K562 (cell line): ENCODE measurements around the gene SPRED2. TPM values are rescaled to one million over a fixed set of nuclear protein-coding genes. Genes with fewer than 3 reads are reported as not detected.

Source experiments
- ATAC-seq: fragments of 200-7000 bp; cut with Tn5 transposase; 3 replicates; pipeline ENCODE4 v1.9.1; 2020; ENCODE audit warnings: moderate library complexity
- BruUV-seq: library from RNA; stranded (reverse); fragments of 400-500 nt; replicated peaks from 2 replicates; lab custom pipeline; 2021; lab: Mats Ljungman, UMichigan
- CTCF ChIA-PET: fragments of 300-600 bp; formaldehyde crosslinking; extraction: SDS; loops from one replicate; lab custom pipeline; 2021; ENCODE audit warnings: low intra/inter-chr PET ratio; lab: Yijun Ruan, JAX
- POLR2A ChIA-PET: fragments of 300-600, 350-650 bp; sonication (Branson Sonifier 250); formaldehyde crosslinking; extraction: SDS; loops from one replicate; lab custom pipeline; 2021; ENCODE audit warnings: antibody characterized with exemption, inconsistent platforms; lab: Yijun Ruan, JAX
- DNase-seq, 4 experiments: peaks; one replicate each; pipeline versions ENCODE4 v3.0.0 to v3.0.0-alpha.2; 2011 to 2018; ENCODE audit warnings: low spot score in 3 of 4, mixed read lengths in 3 of 4; ENCODE audit errors: extremely low read depth in 1 of 4
- FAIRE-seq: peaks from 2 replicates; lab custom pipeline; 2011; peaks lifted over from hg19 to GRCh38; lab: Jason Lieb, UNC
- H2AFZ ChIP-seq: 2 replicates; pipeline ENCODE4 v1.6.0; 2011; ENCODE audit warnings: low read depth, low read length, control low read depth, inconsistent platforms
- H3K27ac ChIP-seq: fragments of 200-600 bp; 3 replicates; pipeline ENCODE4 v1.8.0; 2011; ENCODE audit warnings: low read depth, mild to moderate bottlenecking, control low read depth, inconsistent platforms, low read length, moderate library complexity, mixed read lengths; ENCODE audit errors: extremely low read depth
- H3K27me3 ChIP-seq, 2 experiments: fragments of 300-600 bp in 1 of 2; 2 replicates in 1 of 2; 3 replicates in 1 of 2; pipeline versions ENCODE4 v1.6.0 to v1.8.0; 2011; ENCODE audit warnings: inconsistent platforms in 2 of 2, low read length in 2 of 2, mild to moderate bottlenecking in 1 of 2, mixed read lengths in 1 of 2, moderate library complexity in 1 of 2; ENCODE audit not compliant: control insufficient read depth in 2 of 2, insufficient read depth in 2 of 2
- H3K36me3 ChIP-seq: fragments of 300-600 bp; 3 replicates; pipeline ENCODE4 v1.8.0; 2011; ENCODE audit warnings: mild to moderate bottlenecking, low read length, inconsistent platforms; ENCODE audit not compliant: control insufficient read depth, insufficient read depth
- H3K4me1 ChIP-seq, 2 experiments: fragments of 200-600 bp in 1 of 2; replicated peaks in 1 of 2; 2 replicates in 1 of 2; 3 replicates in 1 of 2; pipeline versions ENCODE4 v1.5.1 to v1.8.0; 2011; ENCODE audit warnings: inconsistent platforms in 2 of 2, low read length in 2 of 2, mild to moderate bottlenecking in 1 of 2, mixed read lengths in 1 of 2, moderate library complexity in 1 of 2; ENCODE audit not compliant: control insufficient read depth in 2 of 2, insufficient read depth in 2 of 2
- H3K4me2 ChIP-seq: 2 replicates; pipeline ENCODE4 v1.6.1; 2011; ENCODE audit warnings: low read length, control low read depth, inconsistent platforms, mixed read lengths; ENCODE audit not compliant: insufficient read depth
- H3K4me3 ChIP-seq: fragments of 200-600 bp; sonication (generic), shearing (Covaris generic); 2 replicates; pipeline ENCODE4 v1.5.1; 2016; ENCODE audit warnings: control low read depth, inconsistent platforms
- H3K79me2 ChIP-seq: fragments of 200-600 bp; 3 replicates; pipeline ENCODE4 v1.8.0; 2011; ENCODE audit warnings: low read length, inconsistent platforms; ENCODE audit not compliant: control insufficient read depth, insufficient read depth
- H3K9ac ChIP-seq, 2 experiments: 2 replicates each; pipeline versions ENCODE4 v1.6.0 to v1.6.1; 2011; ENCODE audit warnings: low read depth in 2 of 2, low read length in 2 of 2, control low read depth in 1 of 2, inconsistent platforms in 1 of 2, mild to moderate bottlenecking in 1 of 2, mixed read lengths in 1 of 2; ENCODE audit not compliant: insufficient read depth in 1 of 2
- H3K9me1 ChIP-seq: one replicate; pipeline ENCODE4 v1.6.0; 2011; ENCODE audit warnings: inconsistent platforms, mild to moderate bottlenecking, low read length, moderate library complexity; ENCODE audit not compliant: control insufficient read depth, insufficient read depth
- H3K9me3 ChIP-seq: replicated peaks from 2 replicates; pipeline ENCODE4 v1.5.1; 2011; ENCODE audit warnings: low read depth, low read length, inconsistent platforms; ENCODE audit not compliant: control insufficient read depth, insufficient read depth
- H4K20me1 ChIP-seq: replicated peaks from 2 replicates; pipeline ENCODE4 v1.6.1; 2011; ENCODE audit warnings: low read length, inconsistent platforms, mixed read lengths; ENCODE audit not compliant: control insufficient read depth, insufficient read depth
- MEIS2 ChIP-seq: fragments of 450-650 bp; IDR thresholded peaks from 2 replicates; pipeline ENCODE4 v1.6.1; 2014; ENCODE audit warnings: mild to moderate bottlenecking; ENCODE audit not compliant: partially characterized antibody
- OTX1 ChIP-seq: fragments of 450-650 bp; formaldehyde crosslinking; IDR thresholded peaks from 2 replicates; pipeline ENCODE4 v1.4.0; 2022; ENCODE audit warnings: mild to moderate bottlenecking
- STAT5A ChIP-seq: IDR thresholded peaks from 2 replicates; pipeline ENCODE4 v1.6.1; 2012; ENCODE audit warnings: low read length, inconsistent platforms, borderline replicate concordance
- WGBS: fragments of 100-300 bp; shearing (Covaris generic); methylation state at CpG from one replicate; pipeline ENCODE4 v1.1.6; 2016; ENCODE audit warnings: low coverage, mixed read lengths; ENCODE audit not compliant: insufficient coverage; ENCODE audit errors: missing lambda C conversion rate; 5-methylcytosine and 5-hydroxymethylcytosine counted together
- in situ Hi-C: fragments of 300-500 bp; cut with MboI; formaldehyde crosslinking; loops from 4 replicates; pipeline ENCODE4 v1.15.0; 2018; ENCODE audit warnings: inconsistent platforms, mixed read lengths
- intact Hi-C: fragments of 100-400 bp; cut with micrococcal nuclease; formaldehyde crosslinking; loops from 2 replicates; pipeline ENCODE4 v1.14.2; 2022
- polyA plus RNA-seq, 8 experiments: library from polyadenylated mRNA; depleted of rRNA in 4 of 8; stranded (reverse) in 5 of 8; unstranded in 3 of 8; fragments of >200 nt; fragmentation: Nextera tagmentation in 2 of 8; fragmentation: Illumina TruSeq in 1 of 8; extraction: Ambion mirVana in 2 of 8; extraction: Trizol in 1 of 8; gene quantifications; 2 replicates each; pipeline versions ENCODE4 v1.2.1 to v1.2.3, GENCODE V29; 2011 to 2014; ENCODE audit warnings: inconsistent platforms in 1 of 8, missing spikeins in 1 of 8
- total RNA-seq, 7 experiments: library from RNA; depleted of rRNA in 6 of 7; stranded (reverse); fragments of >200 nt in 6 of 7; fragmentation: Illumina TruSeq in 2 of 7; extraction: Trizol in 2 of 7; gene quantifications; 2 replicates each; pipeline versions ENCODE4 v1.2.1 to v1.2.3, GENCODE V29; 2011 to 2021; ENCODE audit warnings: low replicate concordance in 1 of 7
- TF ChIP-seq, protein P1 (sequence below): fragments of 450-650 bp; IDR thresholded peaks from 2 replicates; pipeline ENCODE4 v1.6.1; 2016
- TF ChIP-seq, protein P2 (sequence below): sonication (generic); IDR thresholded peaks from 2 replicates; pipeline ENCODE4 v1.6.1; 2016

The SPRED2 gene
- total and polyA plus RNA-seq, 9 of the 15 experiments (the other 6 are each of a cell fraction or from before 2014, with no cell fraction given): 4.6 to 50.8 (median 14.1) TPM

DNA sequence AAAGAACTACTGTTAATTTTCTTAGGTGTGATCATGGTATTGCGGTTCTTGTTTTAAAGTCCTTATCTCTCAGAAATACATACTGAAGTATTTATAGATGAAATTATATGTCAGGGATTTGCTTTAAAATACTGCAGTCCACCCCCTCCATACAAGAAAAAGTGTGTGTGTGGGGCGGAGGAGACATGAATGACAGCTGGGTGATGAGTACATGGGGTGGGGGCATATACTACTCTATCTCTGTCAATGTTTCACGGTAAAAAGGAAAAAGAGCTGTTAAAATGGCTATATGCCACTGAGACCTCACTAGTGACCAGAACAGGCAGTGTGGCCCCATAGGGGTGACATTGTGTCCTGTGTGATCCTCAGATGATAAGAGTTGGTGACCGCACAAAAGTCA lies 54.1 kb downstream of the SPRED2 start:
- H3K9ac ChIP-seq: no peak overlapping the region
- H3K9me3 ChIP-seq: no peaks in the 10 kb centered on the region
- H3K79me2 ChIP-seq: peaks cover 93% of the 10 kb centered on the region
- H3K27me3 ChIP-seq: no peaks in the 10 kb centered on the region
- BruUV-seq: no TSS peak
- H3K9me1 ChIP-seq: peaks cover 7% of the 10 kb centered on the region
- H3K4me2 ChIP-seq: no peak overlapping the region
- H4K20me1 ChIP-seq: peaks cover 34% of the 10 kb centered on the region
- H2AFZ ChIP-seq: no peak overlapping the region
- no peak overlapping the region for H3K27ac ChIP-seq
- WGBS: 52% methylated on average over 4 of the region's 4 CpGs
- peaks cover 22 to 81% of the 10 kb centered on the region in 2 experiments for H3K4me1 ChIP-seq
- no peak overlapping the region for H3K4me3 ChIP-seq
- intact Hi-C loops (no loop called here), in situ Hi-C loops (no loop called here)
- DNase-seq (no peak), ATAC-seq (no peak), FAIRE-seq (no peak)
- CTCF ChIA-PET: no interaction called here
- POLR2A ChIA-PET: interaction anchor here (0.5 to 1.2 kb wide), 6 partner anchors 10 to 169 kb away, joined by 3 to 7 read pairs (median 3); no protein-coding TSS in a partner anchor
- TF ChIP-seq, protein P1, sequence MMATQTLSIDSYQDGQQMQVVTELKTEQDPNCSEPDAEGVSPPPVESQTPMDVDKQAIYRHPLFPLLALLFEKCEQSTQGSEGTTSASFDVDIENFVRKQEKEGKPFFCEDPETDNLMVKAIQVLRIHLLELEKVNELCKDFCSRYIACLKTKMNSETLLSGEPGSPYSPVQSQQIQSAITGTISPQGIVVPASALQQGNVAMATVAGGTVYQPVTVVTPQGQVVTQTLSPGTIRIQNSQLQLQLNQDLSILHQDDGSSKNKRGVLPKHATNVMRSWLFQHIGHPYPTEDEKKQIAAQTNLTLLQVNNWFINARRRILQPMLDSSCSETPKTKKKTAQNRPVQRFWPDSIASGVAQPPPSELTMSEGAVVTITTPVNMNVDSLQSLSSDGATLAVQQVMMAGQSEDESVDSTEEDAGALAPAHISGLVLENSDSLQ: peak; percentile 66
- TF ChIP-seq MEIS2 (peak; percentile 7), OTX1 (no peak), STAT5A (no peak)
- TF ChIP-seq, protein P2, sequence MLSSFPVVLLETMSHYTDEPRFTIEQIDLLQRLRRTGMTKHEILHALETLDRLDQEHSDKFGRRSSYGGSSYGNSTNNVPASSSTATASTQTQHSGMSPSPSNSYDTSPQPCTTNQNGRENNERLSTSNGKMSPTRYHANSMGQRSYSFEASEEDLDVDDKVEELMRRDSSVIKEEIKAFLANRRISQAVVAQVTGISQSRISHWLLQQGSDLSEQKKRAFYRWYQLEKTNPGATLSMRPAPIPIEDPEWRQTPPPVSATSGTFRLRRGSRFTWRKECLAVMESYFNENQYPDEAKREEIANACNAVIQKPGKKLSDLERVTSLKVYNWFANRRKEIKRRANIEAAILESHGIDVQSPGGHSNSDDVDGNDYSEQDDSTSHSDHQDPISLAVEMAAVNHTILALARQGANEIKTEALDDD: 0 out of 2 replicates have a peak, but pooled peaks have one; percentile 21
- H3K36me3 ChIP-seq: peaks cover 49% of the 10 kb centered on the region
